Lung (tissue), 12 donors: ENCODE data around the gene SLC40A1. TPM values are rescaled to one million over a fixed set of nuclear protein-coding genes. Genes with fewer than 3 reads are reported as not detected.

ENCODE experiments used
- ATAC-seq: fragments of 200-7000 bp; cut with Tn5 transposase; one replicate; pipeline ENCODE4 v1.9.1; 2020; ENCODE audit warnings: moderate number of reproducible peaks; ENCODE audit not compliant: insufficient read depth, low FRiP score
- DNase-seq, 3 donors: peaks; one replicate each; pipeline ENCODE4 v3.0.0-alpha.2; 2013 to 2017
- H3K27ac ChIP-seq, 2 donors: one replicate each; pipeline ENCODE4 v1.5.1; 2013; ENCODE audit warnings: mild to moderate bottlenecking in 2 of 2, moderate library complexity in 2 of 2, control low read depth in 1 of 2, inconsistent platforms in 1 of 2, low read depth in 1 of 2, low read length in 1 of 2
- H3K27me3 ChIP-seq, 3 donors: one replicate each; pipeline ENCODE4 v1.5.1; 2013; ENCODE audit warnings: low read length in 2 of 3; ENCODE audit not compliant: control insufficient read depth in 3 of 3, insufficient read depth in 3 of 3
- H3K36me3 ChIP-seq, 4 donors: one replicate each; pipeline ENCODE4 v1.5.1; 2013; ENCODE audit warnings: low read length in 4 of 4, mild to moderate bottlenecking in 1 of 4, moderate library complexity in 1 of 4; ENCODE audit not compliant: control insufficient read depth in 4 of 4, insufficient read depth in 4 of 4
- H3K4me1 ChIP-seq, 5 donors: one replicate each; pipeline ENCODE4 v1.5.1; 2013; ENCODE audit warnings: low read length in 5 of 5, mild to moderate bottlenecking in 2 of 5, moderate library complexity in 1 of 5; ENCODE audit not compliant: control insufficient read depth in 5 of 5, insufficient read depth in 5 of 5
- H3K4me3 ChIP-seq: one replicate; pipeline ENCODE4 v1.5.1; 2013; ENCODE audit warnings: mild to moderate bottlenecking, control low read depth, moderate library complexity
- H3K9ac ChIP-seq, 2 donors: one replicate each; pipeline ENCODE4 v1.5.1; 2013; ENCODE audit warnings: low read length in 2 of 2, control low read depth in 1 of 2; ENCODE audit not compliant: insufficient read depth in 1 of 2
- H3K9me3 ChIP-seq, 4 donors: one replicate each; pipeline ENCODE4 v1.5.1; 2013; ENCODE audit warnings: low read length in 3 of 4, mild to moderate bottlenecking in 1 of 4, moderate library complexity in 1 of 4; ENCODE audit not compliant: control insufficient read depth in 4 of 4, insufficient read depth in 3 of 4
- CTCF ChIP-seq: IDR thresholded peaks from 2 replicates; pipeline ENCODE4 v1.5.1; 2012; ENCODE audit warnings: mild to moderate bottlenecking; ENCODE audit errors: control extremely low read depth, extremely low read depth
- WGBS, 2 donors: extraction: QIAGEN DNeasy Blood & Tissue Kit; methylation state at CpG; one replicate each; pipeline ENCODE4 v1.1.7; 2013; 5-methylcytosine and 5-hydroxymethylcytosine counted together
- polyA plus RNA-seq, 2 donors: library from polyadenylated mRNA; stranded (reverse); fragments of 200-250 nt; gene quantifications; one replicate each; pipeline ENCODE4 v1.2.1, GENCODE V29; 2013
- total RNA-seq, 2 donors: library from RNA; depleted of rRNA in 1 of 2; stranded (reverse); fragments of >200 nt in 1 of 2; gene quantifications; one replicate each; pipeline ENCODE4 v1.2.1, GENCODE V29; 2014 to 2021
- donor health status: control.
- donor health status: control.
- donor health status: Bipolar disorder and iron deficiency.
- donor health status: healthy.
- donor health status: DM: yes; HTN: yes; CAD: no.

Gene SLC40A1
- total and polyA plus RNA-seq, 4 donors: 50.2 to 553 (median 75.8) TPM

GRCh38 chr2:189534854-189535832 is 45.4 kb downstream of the SLC40A1 start:
- ATAC-seq: no peak
- Histone ChIP-seq H3K27ac (no peak overlapping the region), H3K9me3 (no peaks in the 10 kb centered on the region), H3K9ac (no peak overlapping the region), H3K4me1 (peaks cover 0 to 14% (median 0%) of the 10 kb centered on the region in 5 donors), H3K4me3 (no peak overlapping the region), H3K36me3 (no peaks in the 10 kb centered on the region), H3K27me3 (no peaks in the 10 kb centered on the region)
- 53 to 85% methylated on average over 1 of the region's 1 CpG for WGBS, 2 donors
- TF ChIP-seq CTCF: no peak
- DNase-seq: no peak

GRCh38 chr2:189533288-189534035 is 47.1 kb downstream of the SLC40A1 start:
- 78 to 88% methylated on average over 6 of the region's 6 CpGs for WGBS, 2 donors
- H3K27ac ChIP-seq: no peak overlapping the region
- no peak for DNase-seq
- peaks cover 0 to 16% (median 0%) of the 10 kb centered on the region in 5 donors for H3K4me1 ChIP-seq
- TF ChIP-seq CTCF: no peak
- ATAC-seq: no peak
- H3K9me3 ChIP-seq: no peaks in the 10 kb centered on the region
- peak overlapping the region in 1 of 2 donors; percentile 38 for H3K9ac ChIP-seq
- no peaks in the 10 kb centered on the region for H3K36me3 ChIP-seq
- H3K4me3 ChIP-seq: no peak overlapping the region
- H3K27me3 ChIP-seq: no peaks in the 10 kb centered on the region

GRCh38 chr2:189530965-189531637 is 49.5 kb downstream of the SLC40A1 start:
- ATAC-seq: no peak
- Histone ChIP-seq H3K4me3 (no peak overlapping the region), H3K27ac (no peak overlapping the region), H3K9me3 (no peaks in the 10 kb centered on the region), H3K36me3 (no peaks in the 10 kb centered on the region), H3K4me1 (peaks cover 0 to 39% (median 0%) of the 10 kb centered on the region in 5 donors), H3K9ac (no peak overlapping the region), H3K27me3 (no peaks in the 10 kb centered on the region)
- no peak for TF ChIP-seq CTCF
- 83 to 88% methylated on average over 3 of the region's 3 CpGs for WGBS, 2 donors
- DNase-seq: no peak
